HepG2 (cell line): ENCODE data around the gene MDP1. TPM values are rescaled to one million over a fixed set of nuclear protein-coding genes. Genes with fewer than 3 reads are reported as not detected.

ENCODE experiments used
- BORCS8-MEF2B ChIP-seq: sonication (generic); formaldehyde crosslinking; IDR thresholded peaks from 2 replicates; pipeline ENCODE4 v1.8.0; 2022; ENCODE audit warnings: mild to moderate bottlenecking, missing genetic modification reagents
- CSRNP1 ChIP-seq: sonication (generic); formaldehyde crosslinking; IDR thresholded peaks from 2 replicates; pipeline ENCODE4 v1.8.1; 2023; ENCODE audit warnings: mild to moderate bottlenecking, missing genetic modification reagents
- ETV6 ChIP-seq: sonication (generic); formaldehyde crosslinking; conservative IDR thresholded peaks from 2 replicates; pipeline ENCODE4 v1.4.0; 2020; ENCODE audit warnings: missing genetic modification reagents
- FOXM1 ChIP-seq: sonication (generic); formaldehyde crosslinking; IDR thresholded peaks from 2 replicates; pipeline ENCODE4 v1.5.0; 2020; ENCODE audit warnings: missing genetic modification reagents
- FOXP4 ChIP-seq: sonication (generic); formaldehyde crosslinking; IDR thresholded peaks from 2 replicates; pipeline ENCODE4 v1.4.0; 2020; ENCODE audit warnings: missing genetic modification reagents
- KDM2A ChIP-seq: sonication (generic); formaldehyde crosslinking; IDR thresholded peaks from 2 replicates; pipeline ENCODE4 v1.4.0; 2020; ENCODE audit warnings: low read depth, missing genetic modification reagents, borderline replicate concordance
- KDM5A ChIP-seq: fragments of 200-600 bp; sonication (generic); IDR thresholded peaks from 2 replicates; pipeline ENCODE4 v1.7.0; 2018; ENCODE audit warnings: antibody characterized with exemption, mild to moderate bottlenecking, low read length, borderline replicate concordance
- LBX2 ChIP-seq: sonication (generic); formaldehyde crosslinking; IDR thresholded peaks from 2 replicates; pipeline ENCODE4 v1.5.0; 2020; ENCODE audit warnings: missing genetic modification reagents, mild to moderate bottlenecking, borderline replicate concordance
- NFYC ChIP-seq: IDR thresholded peaks from 2 replicates; pipeline ENCODE4 v1.6.1; 2016; ENCODE audit warnings: missing genetic modification reagents, missing compliant biosample characterization
- PHF21A ChIP-seq: sonication (generic); formaldehyde crosslinking; IDR thresholded peaks from 2 replicates; pipeline ENCODE4 v1.5.0; 2020; ENCODE audit warnings: mild to moderate bottlenecking, missing genetic modification reagents
- POLR2A ChIP-seq, 2 experiments: IDR thresholded peaks; 2 replicates each; pipeline ENCODE4 v1.6.1; 2011; ENCODE audit warnings: low read depth in 2 of 2, low read length in 2 of 2, mild to moderate bottlenecking in 1 of 2, moderate library complexity in 1 of 2; ENCODE audit not compliant: insufficient read depth in 1 of 2
- POLR2AphosphoS5 ChIP-seq: IDR thresholded peaks from 2 replicates; pipeline ENCODE4 v1.6.1; 2012; ENCODE audit warnings: low read depth, low read length
- SP4 ChIP-seq: sonication (generic); formaldehyde crosslinking; IDR thresholded peaks from 2 replicates; pipeline ENCODE4 v1.8.1; 2023; ENCODE audit warnings: mild to moderate bottlenecking, missing genetic modification reagents
- SRSF9 ChIP-seq: fragments of 200-400 bp; formaldehyde crosslinking; IDR thresholded peaks from 2 replicates; pipeline ENCODE4 v1.6.1; 2018; ENCODE audit warnings: borderline replicate concordance, mild to moderate bottlenecking, low read depth, low read length; ENCODE audit not compliant: insufficient read depth, poor library complexity, severe bottlenecking
- TFAP4 ChIP-seq: sonication (generic); IDR thresholded peaks from 2 replicates; pipeline ENCODE4 v1.6.1; 2016; ENCODE audit warnings: low read depth, borderline replicate concordance
- TMF1 ChIP-seq: sonication (generic); formaldehyde crosslinking; IDR thresholded peaks from 2 replicates; pipeline ENCODE4 v1.8.1; 2022; ENCODE audit warnings: low read depth, missing genetic modification reagents
- ZBTB26 ChIP-seq: IDR thresholded peaks from 2 replicates; pipeline ENCODE4 v1.6.1; 2016; ENCODE audit warnings: missing compliant biosample characterization, missing genetic modification reagents, borderline replicate concordance
- ZBTB3 ChIP-seq: sonication (generic); formaldehyde crosslinking; IDR thresholded peaks from 2 replicates; pipeline ENCODE4 v1.4.0; 2020; ENCODE audit warnings: low read depth, mild to moderate bottlenecking, moderate library complexity, missing genetic modification reagents, borderline replicate concordance
- ZNF256 ChIP-seq: sonication (generic); formaldehyde crosslinking; conservative IDR thresholded peaks from 2 replicates; pipeline ENCODE4 v1.4.0; 2020; ENCODE audit warnings: missing genetic modification reagents
- ZNF451 ChIP-seq: sonication (generic); formaldehyde crosslinking; IDR thresholded peaks from 2 replicates; pipeline ENCODE4 v1.5.0; 2020; ENCODE audit warnings: mild to moderate bottlenecking, missing genetic modification reagents
- ZNF570 ChIP-seq: sonication (generic); formaldehyde crosslinking; IDR thresholded peaks from 2 replicates; pipeline ENCODE4 v1.4.0; 2020; ENCODE audit warnings: mild to moderate bottlenecking, missing genetic modification reagents, borderline replicate concordance
- ZNF576 ChIP-seq: sonication (generic); formaldehyde crosslinking; IDR thresholded peaks from 2 replicates; pipeline ENCODE4 v1.4.0; 2020; ENCODE audit warnings: mild to moderate bottlenecking, missing genetic modification reagents
- ZNF761 ChIP-seq: sonication (generic); formaldehyde crosslinking; conservative IDR thresholded peaks from 2 replicates; pipeline ENCODE4 v1.4.0; 2020; ENCODE audit warnings: mild to moderate bottlenecking, missing genetic modification reagents
- polyA plus RNA-seq, 8 experiments: library from polyadenylated mRNA; depleted of rRNA in 3 of 8; stranded (reverse) in 7 of 8; unstranded in 1 of 8; fragments of >200 nt; fragmentation: Illumina TruSeq in 4 of 8; extraction: Trizol in 4 of 8; gene quantifications; 2 replicates each; pipeline versions ENCODE4 v1.2.1 to v1.2.3, GENCODE V29; 2011 to 2016; ENCODE audit warnings: low read depth in 4 of 8, missing spikeins in 1 of 8, mixed read lengths in 1 of 8; ENCODE audit not compliant: insufficient read depth in 1 of 8
- total RNA-seq, 5 experiments: library from RNA; depleted of rRNA; stranded (reverse); fragments of >200 nt; fragmentation: Illumina TruSeq; extraction: Trizol; gene quantifications; 2 replicates each; pipeline ENCODE4 v1.2.3, GENCODE V29; 2016; ENCODE audit warnings: low read depth in 1 of 5

The MDP1 gene
- total and polyA plus RNA-seq, 2 of the 13 experiments (the other 11 are each of a cell fraction or from before 2014, with no cell fraction given): 44.1 to 48.7 TPM

- no peak for TF ChIP-seq ZNF761 (CRISPR knock-in tag)
- no peak for TF ChIP-seq FOXM1 (CRISPR knock-in tag)
- no peak for TF ChIP-seq TFAP4
- TF ChIP-seq ZNF570 (CRISPR knock-in tag): no peak
- TF ChIP-seq SP4 (CRISPR knock-in tag): peak; percentile 24; the same call in 1 of the 2 replicates
- TF ChIP-seq KDM2A (CRISPR knock-in tag): no peak
- peak; percentile 37; the same call in 1 of the 2 replicates for TF ChIP-seq POLR2AphosphoS5
- TF ChIP-seq ZNF576 (CRISPR knock-in tag): 0 out of 2 replicates have a peak, but pooled peaks have one; percentile 61
- no peak for TF ChIP-seq KDM5A
- TF ChIP-seq ZNF451 (CRISPR knock-in tag): no peak
- 0 out of 2 replicates have a peak, but pooled peaks have one; percentile 39 for TF ChIP-seq CSRNP1 (CRISPR knock-in tag)
- TF ChIP-seq ETV6 (CRISPR knock-in tag): peak; percentile 51; the same call in 1 of the 2 replicates
- TF ChIP-seq ZNF256 (CRISPR knock-in tag): no peak
- TF ChIP-seq SRSF9: no peak
- TF ChIP-seq ZBTB3 (CRISPR knock-in tag): no peak
- no peak for TF ChIP-seq ZBTB26 (CRISPR knock-in tag)
- no peak for TF ChIP-seq PHF21A (CRISPR knock-in tag)
- 0 out of 2 replicates have a peak, but pooled peaks have one; percentile 43 for TF ChIP-seq TMF1 (CRISPR knock-in tag)
- TF ChIP-seq BORCS8-MEF2B (CRISPR knock-in tag): peak; percentile 22; the same call in 1 of the 2 replicates
- no peak for TF ChIP-seq LBX2 (CRISPR knock-in tag)
- TF ChIP-seq FOXP4 (CRISPR knock-in tag): no peak
- TF ChIP-seq POLR2A (IDR thresholded peaks at IDR 0.05; ENCODE audit: insufficient read depth in 1 of 2, low read depth in 2 of 2, low read length in 2 of 2): peak in 1 of 2 experiments; percentile 36; a peak in 1 of 4 replicates
- TF ChIP-seq NFYC (CRISPR knock-in tag): 0 out of 2 replicates have a peak, but pooled peaks have one; percentile 10
Measured at GRCh38 chr14:24240110-24240918, 24.4 kb upstream of the MDP1 start (continued).
